ENCODE measurements around the gene MAP4K2.
A peak's percentile ranks its signal among the peaks of the same experiment; 100 is the strongest.
"Not testable (repeated sequence)": the region's sequence is repeated elsewhere in the genome, so short reads cannot be mapped to it uniquely, and the experiment has no call there.

MAP4K2 gene

DNA sequence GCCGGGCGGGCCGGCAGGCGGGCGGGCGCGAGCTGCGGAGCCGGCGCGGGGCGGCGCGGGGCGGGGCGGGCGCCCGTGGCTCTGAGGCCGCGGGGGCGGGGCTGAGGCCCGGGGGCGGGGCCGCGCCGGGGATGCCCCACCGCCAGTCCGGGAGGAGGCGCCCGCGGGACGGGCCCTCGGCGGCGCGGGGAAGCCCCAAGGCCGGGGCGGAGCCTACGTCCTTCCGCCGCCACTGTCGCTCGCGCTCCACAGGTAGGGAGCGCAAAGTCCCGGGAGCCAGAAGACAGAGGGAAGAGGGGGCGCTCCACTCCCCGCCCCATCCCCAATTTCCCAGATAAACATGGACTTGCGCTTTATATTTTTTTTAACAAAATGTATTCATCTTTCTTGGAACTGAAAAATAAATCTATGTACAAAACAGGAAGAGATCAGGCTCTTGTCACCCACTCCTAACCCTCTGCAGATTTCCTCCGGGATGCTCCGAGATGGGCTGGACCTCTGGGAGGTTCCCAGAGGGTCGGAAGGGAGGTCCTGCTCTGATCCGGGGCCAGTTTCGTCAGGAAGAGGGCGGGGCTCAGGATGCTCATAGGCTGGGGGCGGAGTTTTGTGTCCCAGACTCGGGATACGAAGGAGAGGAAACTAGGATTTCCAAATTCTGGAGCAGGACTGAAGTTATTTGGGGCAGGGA, at the start of gene MAP4K2:
Gene MAP4K2, minus strand, starts transcription at position 57 of the 688 bp plus-strand sequence. CDS start 65 bp downstream, outside the sequence.
- DNase-seq = peak; percentile 79

DNA sequence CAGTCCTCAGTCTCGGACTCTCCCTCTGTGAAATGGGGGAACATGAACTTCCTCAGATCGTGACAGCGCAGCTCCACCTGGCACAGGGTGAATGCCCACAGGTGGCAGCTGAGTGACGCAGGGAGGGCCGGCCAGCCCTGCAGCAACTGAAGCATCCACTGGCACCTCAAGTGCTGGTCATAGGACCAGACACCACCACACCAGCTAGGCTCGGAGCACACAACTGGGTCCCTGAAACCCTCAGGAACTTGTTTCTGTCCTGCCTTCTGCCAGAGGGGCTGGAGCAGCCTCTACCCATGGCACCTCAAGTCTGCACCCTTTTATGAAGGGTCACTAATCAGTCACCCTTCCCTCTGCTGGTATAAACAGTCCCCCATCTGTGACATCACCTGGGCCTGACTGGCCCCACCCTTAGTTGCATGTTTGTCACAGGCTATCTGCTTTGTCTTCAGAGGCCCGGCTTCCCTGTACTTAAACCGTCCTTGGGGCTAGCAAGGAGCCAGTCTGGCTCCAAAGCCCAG, 48.9 kb upstream of the MAP4K2 start:
- DNase-seq = no peak

DNA sequence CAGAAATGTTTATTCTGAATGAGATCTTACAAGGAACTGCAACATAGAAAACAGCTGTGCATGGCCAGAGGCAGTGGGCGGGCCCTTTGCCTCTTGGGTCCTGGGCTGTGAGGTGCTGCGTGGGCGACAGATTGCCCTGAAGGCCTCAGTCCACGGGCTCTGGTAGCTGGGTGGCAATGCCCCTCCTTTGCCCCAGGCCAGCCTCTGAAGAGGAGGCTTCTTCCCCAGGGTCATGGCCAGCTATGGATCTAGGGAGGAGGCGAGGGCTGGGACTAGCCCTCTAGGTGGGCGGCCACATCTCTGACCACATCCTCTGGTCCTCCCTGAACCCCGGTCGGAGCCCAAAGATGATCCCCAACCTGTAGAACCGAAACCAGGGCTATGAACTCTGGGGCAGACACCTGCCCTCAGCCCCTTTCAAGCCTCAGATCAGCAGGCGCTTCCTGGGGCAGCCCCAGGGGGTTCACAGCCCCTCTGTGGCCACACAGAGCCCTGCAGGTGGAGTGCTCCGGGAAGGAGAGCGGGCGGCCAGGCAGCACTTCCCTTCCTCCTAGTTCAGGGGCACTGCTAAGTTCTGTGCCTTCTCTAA, 48.1 kb upstream of the MAP4K2 start:
- no peak for DNase-seq

DNA sequence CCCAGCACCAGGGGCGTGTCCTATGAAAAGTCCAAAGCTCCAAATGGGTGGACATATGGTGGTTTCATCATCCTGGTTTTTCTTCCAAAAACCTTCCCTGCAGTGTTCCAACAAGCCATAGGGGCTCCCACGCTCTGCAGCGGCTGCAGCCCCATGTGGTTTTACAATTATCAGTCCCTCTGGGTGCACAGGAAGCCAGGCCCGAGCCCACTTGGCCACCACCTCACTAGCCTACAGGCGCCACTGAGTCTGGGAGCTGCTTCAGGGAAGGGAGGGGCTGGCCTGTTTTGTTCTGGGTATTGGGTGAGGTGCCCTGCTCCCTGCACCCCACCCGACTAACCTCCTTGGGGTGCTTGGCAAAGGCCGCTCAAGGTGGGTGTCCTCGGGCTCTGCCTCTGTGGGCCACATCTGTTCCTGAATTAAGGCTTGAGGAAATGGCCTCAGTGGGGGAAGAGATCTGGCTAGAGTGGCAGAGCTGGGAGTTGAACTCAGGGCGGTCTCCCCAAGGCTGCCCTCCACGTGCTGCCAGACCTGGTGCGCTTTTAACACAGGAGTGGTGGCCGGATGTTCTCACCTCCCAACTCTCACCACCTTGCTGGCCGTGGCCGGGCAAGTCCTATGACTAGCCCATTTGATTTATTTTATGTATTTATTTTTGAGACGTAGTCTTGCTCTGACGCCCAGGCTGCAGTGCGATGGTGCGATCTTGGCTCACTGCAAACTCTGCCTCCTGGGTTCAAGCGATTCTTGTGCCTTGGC, 46.8 kb upstream of the MAP4K2 start:
- DNase-seq = no peak

DNA sequence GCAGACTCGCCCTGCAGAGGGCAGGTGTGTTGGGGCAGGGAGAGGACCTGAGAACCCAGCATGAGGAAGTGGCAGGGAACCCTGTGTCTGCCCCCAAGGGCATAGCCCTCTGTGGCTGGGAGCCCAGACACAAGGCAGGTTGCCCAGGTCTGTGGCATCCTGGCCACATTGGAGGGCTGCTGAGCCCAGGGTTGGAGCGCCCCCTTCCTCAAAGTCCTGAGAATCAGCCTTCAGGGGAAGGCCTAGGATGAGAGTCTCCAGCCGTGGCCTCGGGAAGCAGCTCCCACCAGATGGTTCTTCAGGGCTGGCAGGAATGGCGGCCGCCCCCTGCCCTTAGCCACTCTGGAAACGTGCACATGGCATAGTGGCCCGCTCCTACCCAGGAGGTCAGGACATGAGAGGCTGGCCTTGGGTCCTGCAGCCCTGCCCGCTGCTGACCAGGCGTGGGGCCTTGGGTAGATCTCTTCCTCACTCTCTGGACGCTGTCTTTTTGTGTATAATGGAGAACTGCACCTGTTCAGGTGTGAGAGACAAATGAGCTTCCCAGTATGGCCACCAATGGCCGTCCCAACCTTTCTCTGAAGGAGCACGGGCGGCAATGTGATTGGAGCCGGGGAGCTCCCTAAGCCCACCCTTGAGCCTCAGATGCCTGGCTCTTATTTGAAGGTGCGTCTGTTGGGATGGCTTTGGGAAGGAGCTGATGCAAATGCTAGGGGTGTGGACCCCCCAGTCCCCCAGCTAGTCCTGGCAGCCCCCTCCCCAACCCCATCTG, 46.0 kb upstream of the MAP4K2 start:
- DNase-seq = no peak

DNA sequence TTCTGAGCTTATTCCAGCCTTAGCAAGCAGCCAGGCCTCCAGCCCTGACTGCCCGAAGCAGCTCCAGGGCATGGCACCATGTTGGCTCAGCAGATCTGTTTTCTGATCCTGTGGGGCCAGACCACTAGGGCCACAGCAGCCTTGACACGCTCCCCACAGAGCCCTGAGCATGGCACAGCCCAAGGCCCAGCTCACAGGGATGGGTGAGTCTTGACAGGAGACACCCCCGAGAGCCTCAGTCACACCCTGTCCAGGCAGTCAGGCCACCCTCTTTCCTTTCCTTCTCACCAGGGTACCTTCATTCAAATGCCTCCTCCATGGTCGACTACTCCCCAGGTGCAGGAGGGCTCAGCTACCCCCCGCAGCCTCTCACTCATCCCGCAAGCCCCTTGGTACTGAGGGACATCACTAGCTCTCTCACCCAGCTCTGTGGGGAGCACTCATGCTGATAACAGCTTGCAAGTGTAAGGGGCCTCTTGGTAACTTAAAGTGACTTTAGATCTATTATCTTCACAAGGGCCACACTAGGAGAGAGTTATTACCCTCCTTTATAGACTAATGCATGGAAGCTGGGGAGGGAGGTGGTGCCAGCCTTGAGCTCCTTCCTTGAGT, 45.3 kb upstream of the MAP4K2 start:
- DNase-seq = no peak

DNA sequence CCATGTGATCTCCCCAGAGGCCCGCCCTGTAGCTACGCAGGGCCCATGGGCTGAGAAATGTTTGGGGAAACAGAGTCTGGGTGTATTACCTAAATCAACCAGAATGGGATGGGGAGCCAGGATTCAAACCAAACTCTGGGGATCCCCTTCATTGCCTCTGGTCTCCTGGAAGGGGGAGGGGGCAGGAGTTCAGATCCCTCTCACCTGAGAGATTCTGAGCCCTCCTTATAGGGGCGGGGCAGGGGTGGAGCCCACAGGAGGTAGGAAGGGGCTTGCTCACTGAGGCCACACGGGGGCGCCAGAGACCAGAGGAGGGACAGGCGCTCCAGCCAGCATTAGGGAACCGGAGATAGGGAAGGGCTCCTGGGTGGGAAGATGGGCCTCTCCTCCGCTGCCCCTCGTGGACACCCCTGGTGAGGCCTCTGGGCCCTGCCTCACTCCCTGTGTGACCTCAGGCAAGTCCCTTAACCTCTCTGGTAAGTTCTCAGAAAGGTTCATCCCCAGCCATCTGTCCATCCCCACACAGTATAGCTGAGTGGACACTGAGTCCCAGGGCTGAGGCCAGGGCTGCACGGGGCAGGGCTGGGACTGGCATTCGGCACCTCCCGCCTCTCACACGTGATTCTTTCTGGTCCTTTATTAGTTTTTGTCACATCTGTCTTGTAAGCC, 44.1 kb upstream of the MAP4K2 start:
- peak; percentile 87 for DNase-seq

DNA sequence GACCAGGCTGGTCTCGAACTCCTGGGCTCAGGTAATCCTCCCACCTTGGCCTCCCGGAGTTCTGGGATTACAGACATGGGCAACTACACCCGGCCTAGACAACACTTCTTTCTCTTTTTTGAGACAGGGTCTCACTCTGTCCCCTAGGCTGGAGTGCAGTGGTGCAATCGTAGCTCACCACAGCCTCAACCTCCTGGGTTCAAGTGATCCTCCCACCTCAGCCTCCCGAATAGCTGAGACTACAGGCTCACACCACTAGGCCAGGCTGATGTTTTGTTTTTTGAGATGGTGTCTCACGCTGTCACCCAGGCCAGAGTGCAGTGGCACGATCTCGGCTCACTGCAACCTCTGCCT, 42.7 kb upstream of the MAP4K2 start:
- DNase-seq = not testable (repeated sequence)

DNA sequence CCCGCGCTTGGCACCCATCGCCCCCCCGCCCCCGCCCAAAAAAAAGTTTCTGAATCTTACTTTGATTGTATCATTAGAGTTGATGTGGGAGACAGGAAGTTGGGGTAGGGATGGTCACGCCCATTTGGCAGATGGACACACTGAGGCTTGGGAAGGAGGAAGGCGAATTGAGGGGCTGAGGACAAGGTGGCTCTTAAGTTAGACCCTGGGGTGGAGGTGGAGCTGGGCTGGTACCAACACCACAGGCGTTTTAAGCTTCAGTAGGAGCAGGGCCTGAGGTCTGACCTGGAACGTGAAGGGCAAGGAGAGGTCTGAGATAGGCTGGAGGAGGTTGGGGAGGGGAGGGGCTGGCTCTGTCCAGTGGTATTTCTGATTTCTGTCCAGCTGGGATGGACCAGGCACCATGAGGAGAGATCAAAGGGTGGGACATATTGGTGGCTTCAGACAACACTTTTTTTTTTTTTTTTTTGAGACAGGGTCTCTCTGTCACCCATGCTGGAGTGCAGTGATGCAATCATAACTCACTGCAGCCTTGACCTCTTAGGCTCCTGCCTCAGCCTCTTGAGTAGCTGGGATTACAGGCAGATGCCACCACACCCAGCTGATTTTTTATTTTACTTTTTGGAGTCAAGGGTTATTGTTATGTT, 42.2 kb upstream of the MAP4K2 start:
- no peak for DNase-seq

DNA sequence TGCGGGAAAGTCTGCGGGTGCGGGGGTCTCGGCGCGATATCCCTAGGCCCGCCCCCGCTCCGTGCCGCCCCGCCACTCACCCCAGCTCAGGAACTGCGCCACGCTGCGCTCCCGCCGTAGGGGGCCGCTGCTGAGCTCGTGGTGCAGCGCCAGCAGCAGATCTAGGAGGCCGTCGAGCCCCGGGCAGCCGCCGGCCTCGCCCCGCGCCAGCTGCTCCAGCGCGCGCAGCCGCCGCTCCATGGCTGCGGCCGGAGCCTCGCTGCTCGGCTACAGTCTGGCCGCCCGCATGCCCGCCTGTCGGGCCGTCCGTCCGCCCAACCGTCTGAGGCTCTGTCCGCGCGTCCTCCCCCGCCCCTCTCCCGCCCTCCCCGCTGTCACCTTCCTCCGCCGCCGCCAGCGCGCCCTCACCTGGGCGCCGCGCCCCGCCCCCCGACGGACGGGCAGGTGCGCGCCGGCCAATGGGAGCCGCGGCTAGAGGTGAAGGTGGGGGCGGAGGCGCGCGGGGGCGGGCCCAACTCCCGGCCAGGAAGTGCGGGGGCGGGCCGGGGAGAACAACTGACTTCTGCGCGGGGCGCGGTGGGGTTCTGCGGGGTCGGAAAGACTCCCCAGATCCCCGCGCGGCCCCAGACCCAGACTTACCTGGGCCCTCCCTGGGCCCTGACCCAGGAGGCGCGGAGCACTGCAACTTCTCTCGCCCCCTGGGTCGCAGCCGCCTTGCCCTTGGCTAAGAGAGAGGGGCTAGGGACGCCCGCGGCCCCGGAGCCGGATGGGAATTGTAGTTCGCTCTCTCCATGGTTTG, 41.5 kb upstream of the MAP4K2 start, which contains the start of gene CDC42BPG:
Gene CDC42BPG, minus strand, starts transcription at position 324 of the 799 bp plus-strand sequence. Its CDS starts 84 bp downstream, at position 240.
- peak; percentile 51 for DNase-seq

DNA sequence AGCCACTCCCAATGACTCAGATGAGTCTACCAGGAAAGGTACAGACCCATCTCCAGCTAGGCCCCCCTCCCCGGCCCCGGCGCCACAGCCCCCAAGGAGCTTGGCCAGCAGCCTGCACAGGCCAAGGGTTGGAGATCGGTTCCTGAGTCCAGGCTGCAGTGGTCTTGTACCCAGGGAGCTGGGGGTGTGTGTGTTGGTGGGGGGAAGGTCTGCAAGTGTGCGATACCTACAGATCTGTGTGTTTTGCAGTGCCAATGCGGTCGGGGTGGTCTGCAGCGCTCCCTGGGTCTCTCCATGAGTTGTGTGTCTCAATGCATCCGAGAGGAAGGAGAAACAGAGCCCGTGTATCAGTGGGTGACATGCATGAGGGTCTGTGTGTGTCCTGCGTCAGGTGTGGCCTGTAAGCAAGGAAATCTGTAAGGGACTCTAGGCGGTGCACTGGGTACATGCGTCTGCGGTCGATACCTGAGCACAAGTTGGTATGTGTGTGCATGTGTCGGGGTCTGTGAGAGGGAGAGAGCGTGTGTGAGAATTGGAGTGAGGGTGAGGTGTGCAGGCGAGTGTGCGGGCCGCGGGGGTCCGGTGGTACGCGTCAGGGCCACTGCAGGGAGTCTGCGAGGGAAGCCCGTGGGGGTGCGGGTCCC, 40.8 kb upstream of the MAP4K2 start:
- no peak for DNase-seq

DNA sequence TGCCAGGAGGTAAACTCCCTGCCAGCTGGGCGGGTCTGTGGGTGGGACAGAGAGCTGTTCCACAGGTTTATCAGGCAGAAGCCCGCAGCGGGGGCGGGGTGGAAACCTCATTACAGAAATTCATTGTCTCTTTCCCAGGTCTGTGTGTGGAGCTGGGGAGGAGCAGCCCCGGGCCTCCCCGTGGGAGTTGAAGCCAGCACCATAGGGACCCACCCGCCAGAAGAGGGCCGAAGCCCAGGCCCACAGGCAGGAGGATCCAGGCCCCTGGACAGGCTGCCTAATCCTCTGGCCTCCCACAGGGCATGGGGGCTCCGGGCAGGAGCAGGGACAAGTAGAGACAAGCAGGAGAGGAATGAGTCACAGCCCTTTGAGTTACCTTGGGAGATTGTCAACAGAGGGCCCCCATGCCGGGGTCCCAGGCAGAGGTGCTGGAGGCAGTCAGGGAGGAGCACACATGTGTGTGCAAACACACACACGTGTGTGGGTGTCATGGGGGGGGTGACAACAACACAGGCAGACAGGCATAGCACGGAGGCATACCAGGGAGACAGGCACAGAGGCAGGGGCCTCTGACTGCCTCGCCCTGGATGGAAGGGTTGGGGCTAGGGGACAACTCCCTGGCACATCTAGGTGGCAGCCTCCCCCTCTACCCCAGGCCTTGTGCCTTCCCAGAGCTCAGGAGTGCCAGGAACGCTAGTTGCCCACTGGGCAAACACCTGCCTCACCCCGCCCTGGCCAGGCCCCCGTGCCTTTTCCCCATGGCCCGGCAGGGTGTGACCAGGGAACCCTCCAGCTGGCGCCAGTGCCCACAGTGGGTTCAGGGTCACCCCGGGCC, 40.1 kb upstream of the MAP4K2 start:
- no peak for DNase-seq

DNA sequence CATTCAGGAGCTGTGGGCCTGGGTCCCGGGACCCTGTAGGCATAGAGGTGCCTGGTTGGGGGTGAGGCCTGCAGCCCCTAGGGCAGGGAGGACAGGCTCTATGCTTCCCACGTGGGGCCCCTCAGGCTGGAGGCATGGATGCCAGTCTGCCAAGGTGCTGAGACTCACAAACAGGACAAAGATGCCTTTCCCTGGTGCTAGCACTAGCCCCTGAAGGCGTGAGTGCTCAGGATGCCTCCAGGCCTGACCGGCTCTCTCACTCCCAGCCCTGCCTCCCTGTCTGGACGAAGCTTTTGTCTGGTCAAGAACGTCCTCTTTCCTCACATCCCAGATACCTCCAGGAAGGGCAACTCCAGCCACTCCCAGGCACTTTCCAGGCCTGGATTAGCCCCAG, 39.3 kb upstream of the MAP4K2 start:
- no peak for DNase-seq

DNA sequence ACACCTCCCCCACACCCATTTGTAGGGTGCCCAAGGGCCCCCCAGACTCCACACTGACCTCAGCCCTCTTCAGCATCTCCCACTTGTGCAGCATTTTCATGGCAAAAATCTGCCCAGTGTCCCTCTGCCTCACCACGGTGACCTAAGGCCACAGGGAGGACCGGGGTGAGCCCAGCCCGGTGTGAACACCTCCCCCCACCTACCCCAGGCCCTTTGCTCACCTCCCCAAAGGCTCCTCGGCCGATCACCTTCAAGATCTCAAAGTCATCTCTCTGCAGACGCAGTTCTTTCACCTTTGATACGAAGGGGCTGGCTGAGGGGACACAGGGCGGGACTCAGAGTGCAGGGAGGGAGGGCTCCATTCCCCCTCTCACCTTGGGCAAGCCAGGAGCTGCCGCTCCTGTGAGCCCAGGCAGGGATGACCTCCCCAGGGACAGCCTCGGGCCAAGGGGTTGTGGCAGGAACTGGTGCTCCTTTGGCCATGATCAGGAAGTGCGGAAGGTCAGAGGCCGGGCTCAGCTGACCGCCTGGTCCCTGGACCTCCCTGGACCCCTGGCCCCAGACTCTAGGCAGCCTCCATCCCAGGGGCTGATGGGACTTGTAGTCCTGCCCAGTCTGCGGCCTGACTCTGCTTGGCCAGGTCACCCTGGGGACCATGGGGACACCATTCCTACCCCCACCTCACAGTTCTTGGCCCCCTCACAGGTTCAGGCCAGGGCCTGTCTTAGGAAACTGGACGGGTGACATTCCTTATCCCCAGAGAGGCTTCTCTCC, 38.8 kb upstream of the MAP4K2 start:
- no peak for DNase-seq

DNA sequence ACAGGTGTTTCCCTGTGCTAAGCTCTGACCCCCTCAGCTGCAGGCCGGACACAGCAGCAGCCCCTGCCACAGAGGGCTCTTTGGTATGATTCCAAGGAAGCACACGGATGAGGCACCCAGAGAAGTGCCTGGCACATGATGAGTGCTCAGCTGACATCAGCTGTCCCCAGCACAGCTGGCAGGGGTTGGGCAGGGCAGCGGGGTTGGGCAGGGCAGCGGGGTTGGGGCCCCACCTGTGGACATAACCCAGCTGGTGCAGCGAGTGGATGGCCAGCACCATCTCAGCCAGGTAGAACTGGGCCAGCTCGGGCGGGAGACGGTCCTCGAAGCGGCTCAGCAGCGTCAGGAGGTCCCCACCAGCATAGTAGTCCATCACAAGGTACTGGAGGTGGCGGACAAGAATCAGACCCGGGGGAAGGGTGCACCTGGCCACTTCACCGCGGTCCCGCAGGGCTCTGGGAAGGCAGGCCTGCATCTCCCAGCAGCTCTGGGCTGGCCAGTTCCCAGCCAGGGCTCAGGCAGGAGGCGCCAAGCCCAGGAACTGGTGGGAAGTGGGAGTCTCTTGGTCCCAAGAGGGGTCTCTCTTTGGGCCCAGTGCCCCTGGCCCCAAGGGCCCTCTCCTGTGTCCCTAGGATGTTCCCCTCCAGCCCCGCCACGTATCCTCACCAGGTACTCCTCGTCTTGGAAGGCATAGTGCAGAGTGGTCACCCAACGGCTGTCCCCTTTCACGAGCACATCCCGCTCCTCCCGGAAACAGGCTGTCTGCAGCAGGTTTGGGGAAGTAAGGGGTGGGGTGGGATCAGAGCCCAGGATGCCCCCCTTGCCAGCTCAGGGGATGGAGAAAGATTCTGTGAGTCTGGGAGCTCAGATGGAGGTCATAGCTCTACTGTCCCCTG, 37.1 kb upstream of the MAP4K2 start:
- DNase-seq = no peak

DNA sequence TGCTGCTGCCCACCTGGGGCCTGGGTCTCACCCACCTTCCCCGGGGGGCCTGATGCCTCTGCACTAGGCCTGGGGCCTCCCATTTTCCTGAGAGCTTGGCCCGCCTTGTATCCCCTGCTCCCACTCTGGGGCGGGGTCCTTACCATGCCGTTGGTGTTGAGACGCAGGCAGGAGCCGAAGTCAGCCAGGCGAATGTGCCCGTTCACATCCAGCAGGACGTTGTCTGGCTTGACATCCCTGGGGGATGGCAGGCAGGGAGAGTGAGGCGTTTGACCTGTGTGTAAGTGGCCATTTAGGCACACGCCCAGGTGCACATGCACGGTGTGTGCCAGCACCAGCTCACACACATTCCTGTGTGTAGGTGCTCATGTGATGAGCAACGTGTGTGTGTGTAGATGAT, 36.3 kb upstream of the MAP4K2 start:
- DNase-seq = no peak

All from activated CD4-positive, alpha-beta T cell treated with anti-CD3 and anti-CD28 coated beads for 1 hour (primary cell).